Fibroblast of the aortic adventitia (primary cell): ENCODE measurements around the gene B9D1. TPM values are rescaled to one million over a fixed set of nuclear protein-coding genes. Genes with fewer than 3 reads are reported as not detected.

ENCODE experiments used
- DNase-seq: peaks from one replicate; pipeline ENCODE4 v3.0.0-alpha.2; 2010; ENCODE audit warnings: low read depth
- H3K4me3 ChIP-seq: 2 replicates; pipeline ENCODE4 v1.5.1; 2011; ENCODE audit warnings: low read depth, mild to moderate bottlenecking, control low read depth, low read length, moderate library complexity
- CTCF ChIP-seq: IDR thresholded peaks from 2 replicates; pipeline ENCODE4 v1.5.1; 2011; ENCODE audit warnings: mild to moderate bottlenecking, low read length, control low read depth, inconsistent platforms; ENCODE audit not compliant: insufficient read depth
- total RNA-seq: library from RNA; depleted of rRNA; stranded (reverse); fragments of >200 nt; gene quantifications from 2 replicates; pipeline ENCODE4 v1.2.3, GENCODE V29; 2012; ENCODE audit warnings: low replicate concordance

The B9D1 gene
- total RNA-seq, 1 donor = 19.9 TPM

GRCh38 chr17:19329839-19330238, 32.7 kb downstream of the B9D1 start:
- H3K4me3 ChIP-seq = no peak overlapping the region
- DNase-seq = no peak
- TF ChIP-seq CTCF = no peak

GRCh38 chr17:19329136-19329535, 33.4 kb downstream of the B9D1 start:
- no peak overlapping the region for H3K4me3 ChIP-seq

GRCh38 chr17:19328441-19329061, 34.0 kb downstream of the B9D1 start:
- no peak for TF ChIP-seq CTCF
- DNase-seq = no peak
- H3K4me3 ChIP-seq = no peak overlapping the region

More at GRCh38 chr17:19329136-19329535, 33.4 kb downstream of the B9D1 start:
- TF ChIP-seq CTCF = no peak
- no peak for DNase-seq

- no peak overlapping the region for H3K4me3 ChIP-seq
- no peak for TF ChIP-seq CTCF
- DNase-seq = peak; percentile 86
Measured at GRCh38 chr17:19327031-19327783, 35.3 kb downstream of the B9D1 start.

- no peak overlapping the region for H3K4me3 ChIP-seq
- no peak for DNase-seq
- no peak for TF ChIP-seq CTCF
Measured at GRCh38 chr17:19325542-19325941, 37.0 kb downstream of the B9D1 start.

GRCh38 chr17:19322861-19323260, 39.7 kb downstream of the B9D1 start:
- H3K4me3 ChIP-seq = no peak overlapping the region
- no peak for TF ChIP-seq CTCF
- no peak for DNase-seq
